ENCODE measurements around the gene ZNF77. TPM values are rescaled to one million over a fixed set of nuclear protein-coding genes. Genes with fewer than 3 reads are reported as not detected.

The ZNF77 gene
- total RNA-seq, 4 donors from 2014 or later: 2.4 to 17.9 (median 9.1) TPM

GRCh38 chr19:2987797-2988196 is 43.0 kb upstream of the ZNF77 start:
- Histone ChIP-seq H3K4me3 (no peak overlapping the region), H3K36me3 (no peaks in the 10 kb centered on the region), H3K4me1 (peaks cover under 1 to 7% of the 10 kb centered on the region in 2 donors), H3K27me3 (no peaks in the 10 kb centered on the region), H3K9me3 (no peaks in the 10 kb centered on the region), H3K27ac (no peak overlapping the region)
- no peak for DNase-seq
- intact Hi-C loops (cut with DNase I; ENCODE audit: low total_unique reads): no loop called here
- TF ChIP-seq, protein P1, sequence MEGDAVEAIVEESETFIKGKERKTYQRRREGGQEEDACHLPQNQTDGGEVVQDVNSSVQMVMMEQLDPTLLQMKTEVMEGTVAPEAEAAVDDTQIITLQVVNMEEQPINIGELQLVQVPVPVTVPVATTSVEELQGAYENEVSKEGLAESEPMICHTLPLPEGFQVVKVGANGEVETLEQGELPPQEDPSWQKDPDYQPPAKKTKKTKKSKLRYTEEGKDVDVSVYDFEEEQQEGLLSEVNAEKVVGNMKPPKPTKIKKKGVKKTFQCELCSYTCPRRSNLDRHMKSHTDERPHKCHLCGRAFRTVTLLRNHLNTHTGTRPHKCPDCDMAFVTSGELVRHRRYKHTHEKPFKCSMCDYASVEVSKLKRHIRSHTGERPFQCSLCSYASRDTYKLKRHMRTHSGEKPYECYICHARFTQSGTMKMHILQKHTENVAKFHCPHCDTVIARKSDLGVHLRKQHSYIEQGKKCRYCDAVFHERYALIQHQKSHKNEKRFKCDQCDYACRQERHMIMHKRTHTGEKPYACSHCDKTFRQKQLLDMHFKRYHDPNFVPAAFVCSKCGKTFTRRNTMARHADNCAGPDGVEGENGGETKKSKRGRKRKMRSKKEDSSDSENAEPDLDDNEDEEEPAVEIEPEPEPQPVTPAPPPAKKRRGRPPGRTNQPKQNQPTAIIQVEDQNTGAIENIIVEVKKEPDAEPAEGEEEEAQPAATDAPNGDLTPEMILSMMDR (IDR thresholded peaks at IDR 0.05): no peak
- no peak for TF ChIP-seq POLR2A (IDR thresholded peaks at IDR 0.05)

DNA sequence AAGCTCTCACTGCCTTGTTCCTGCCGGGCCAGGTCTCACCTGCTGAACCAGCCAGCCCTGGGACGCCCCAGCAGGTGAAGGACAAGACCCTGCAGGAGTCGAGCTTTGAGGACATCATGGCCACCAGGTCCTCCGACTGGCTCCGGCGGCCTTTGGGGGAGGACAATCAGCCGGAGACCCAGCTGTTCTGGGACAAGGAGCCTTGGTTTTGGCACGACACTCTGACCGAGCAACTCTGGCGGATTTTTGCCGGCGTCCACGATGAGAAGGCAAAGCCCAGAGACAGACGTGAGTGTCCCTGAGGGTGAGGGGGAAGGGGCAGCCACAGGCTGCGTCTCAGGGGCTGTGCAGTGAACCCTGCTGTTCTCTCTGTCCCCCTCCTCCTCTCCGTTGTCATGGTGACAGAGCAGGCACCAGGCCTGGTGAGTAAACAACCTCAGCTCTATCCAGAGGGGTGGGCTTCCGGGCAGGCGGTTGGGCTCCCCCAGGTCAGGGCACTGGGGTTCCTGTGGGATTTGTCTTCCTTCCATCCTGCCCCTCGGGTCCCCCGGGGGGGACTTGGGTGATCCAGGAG is 42.3 kb upstream of the ZNF77 start:
- intact Hi-C loops (cut with DNase I; ENCODE audit: low total_unique reads): no loop called here
- H3K36me3 ChIP-seq: no peaks in the 10 kb centered on the region
- no peaks in the 10 kb centered on the region for H3K27me3 ChIP-seq
- TF ChIP-seq, protein P1 (IDR thresholded peaks at IDR 0.05): no peak
- TF ChIP-seq POLR2A (IDR thresholded peaks at IDR 0.05): no peak
- no peak overlapping the region for H3K4me3 ChIP-seq
- no peak overlapping the region for H3K27ac ChIP-seq
- peaks cover 5 to 10% of the 10 kb centered on the region in 2 donors for H3K4me1 ChIP-seq
- DNase-seq: no peak
- no peaks in the 10 kb centered on the region for H3K9me3 ChIP-seq

DNA sequence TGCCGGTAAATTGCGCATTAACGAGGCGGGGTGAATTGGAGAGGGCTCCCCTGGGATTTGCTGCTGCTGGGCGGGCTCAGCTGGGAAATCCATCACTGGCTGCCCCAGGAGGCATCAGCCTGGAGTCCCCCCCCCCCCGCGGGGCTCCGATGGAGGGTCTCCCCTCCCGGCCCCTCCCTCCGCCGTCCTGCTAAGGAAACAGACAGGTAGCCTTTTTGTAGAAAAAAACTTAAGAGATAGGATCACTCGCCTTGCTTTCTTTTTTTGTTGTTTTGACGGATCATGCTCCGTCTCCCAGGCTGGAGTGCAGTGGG is 39.4 kb upstream of the ZNF77 start:
- TF ChIP-seq POLR2A (IDR thresholded peaks at IDR 0.05): no peak
- TF ChIP-seq, protein P1 (IDR thresholded peaks at IDR 0.05): no peak
- Histone ChIP-seq H3K27ac (peak overlapping the region; percentile 93 to 95), H3K4me3 (peak overlapping the region; percentile 19 to 30), H3K36me3 (no peaks in the 10 kb centered on the region), H3K9me3 (no peaks in the 10 kb centered on the region), H3K4me1 (peaks cover 5 to 10% of the 10 kb centered on the region in 2 donors), H3K27me3 (no peaks in the 10 kb centered on the region)
- intact Hi-C loops (cut with DNase I; ENCODE audit: low total_unique reads): no loop called here
- no peak for DNase-seq

DNA sequence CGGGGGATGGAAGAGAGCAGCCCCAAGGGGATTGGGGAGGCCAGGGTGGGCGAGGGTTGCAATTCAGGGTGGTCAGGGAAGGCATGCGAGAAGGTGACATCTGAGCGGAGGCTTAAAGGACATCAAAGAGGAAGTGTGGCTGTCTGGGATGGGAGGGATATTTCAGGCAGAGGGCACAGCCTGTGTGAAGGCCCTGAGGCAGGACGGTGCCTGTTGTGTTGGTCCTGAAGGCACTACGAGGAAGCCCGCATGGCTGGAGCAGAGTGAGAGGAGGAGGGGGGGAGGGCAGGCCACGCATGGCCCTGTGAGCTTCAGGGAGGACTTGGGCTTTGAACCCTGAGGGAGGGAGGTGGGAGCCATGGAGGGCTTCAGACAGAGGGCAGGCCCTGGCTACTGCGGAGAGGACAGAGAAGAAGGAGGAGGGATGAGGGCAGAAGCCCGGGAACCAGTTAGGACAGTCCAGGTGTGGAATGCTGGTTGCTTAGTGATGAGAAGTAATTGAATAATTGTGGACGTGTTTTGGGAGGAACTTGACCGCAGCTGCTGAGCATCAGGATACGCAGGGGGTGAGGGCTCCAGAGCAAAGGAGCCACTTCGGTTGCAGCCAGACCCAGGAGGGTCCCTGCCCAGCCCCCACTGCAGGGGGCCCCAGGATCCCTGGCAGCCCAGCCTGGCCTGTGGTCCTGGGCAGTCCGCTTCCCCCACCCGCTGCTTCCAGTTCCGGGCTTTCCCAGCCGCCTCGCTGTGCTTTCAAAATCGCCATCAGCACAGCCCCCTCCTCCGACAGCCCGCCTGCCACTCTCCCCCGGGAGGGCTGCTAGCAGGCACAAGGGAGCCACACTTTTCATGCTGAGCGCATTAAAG is 38.8 kb upstream of the ZNF77 start:
- peak overlapping the region; percentile 93 to 95 for H3K27ac ChIP-seq
- peaks cover 5 to 10% of the 10 kb centered on the region in 2 donors for H3K4me1 ChIP-seq
- H3K4me3 ChIP-seq: peak overlapping the region; percentile 19 to 30
- H3K27me3 ChIP-seq: no peaks in the 10 kb centered on the region
- H3K9me3 ChIP-seq: no peaks in the 10 kb centered on the region
- peak; percentile 77 to 81 for DNase-seq
- intact Hi-C loops (cut with DNase I; ENCODE audit: low total_unique reads): no loop called here
- no peaks in the 10 kb centered on the region for H3K36me3 ChIP-seq
- TF ChIP-seq, protein P1 (IDR thresholded peaks at IDR 0.05): peak in 1 of 4 experiments; percentile 31
- peak in 1 of 2 donors; percentile 34 for TF ChIP-seq POLR2A (IDR thresholded peaks at IDR 0.05)

DNA sequence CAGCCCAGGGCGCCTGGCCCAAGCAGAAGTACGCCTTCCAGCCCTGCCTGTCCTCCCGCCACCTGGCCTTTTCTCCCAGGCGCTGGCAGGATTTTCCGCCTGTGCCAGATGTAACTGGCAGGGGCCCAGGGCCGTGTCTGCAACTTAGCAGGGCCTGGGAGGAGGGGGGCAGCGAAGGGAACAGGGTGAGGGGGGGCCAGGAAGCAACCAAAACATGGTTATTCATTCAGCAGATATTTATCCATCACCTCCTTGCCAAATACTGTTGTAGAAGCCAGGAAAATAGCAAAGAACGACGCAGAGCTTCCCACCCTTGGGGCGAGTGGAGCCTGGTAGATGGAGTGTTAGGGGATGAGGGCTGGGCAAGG is 38.2 kb upstream of the ZNF77 start:
- peak; percentile 91 to 98 for DNase-seq
- H3K9me3 ChIP-seq: no peaks in the 10 kb centered on the region
- peak overlapping the region; percentile 19 to 30 for H3K4me3 ChIP-seq
- H3K36me3 ChIP-seq: no peaks in the 10 kb centered on the region
- H3K27me3 ChIP-seq: no peaks in the 10 kb centered on the region
- TF ChIP-seq, protein P1 (IDR thresholded peaks at IDR 0.05): no peak
- no peak for TF ChIP-seq POLR2A (IDR thresholded peaks at IDR 0.05)
- intact Hi-C loops (cut with DNase I; ENCODE audit: low total_unique reads): no loop called here
- peaks cover 5 to 10% of the 10 kb centered on the region in 2 donors for H3K4me1 ChIP-seq
- H3K27ac ChIP-seq: peak overlapping the region; percentile 93 to 95
